GM21576 (cell line): ENCODE data around the gene PPP1R13B.
"Not testable (repeated sequence)": the region's sequence is repeated elsewhere in the genome, so short reads cannot be mapped to it uniquely, and the experiment has no call there.

Experiments
- ATAC-seq: cut with Tn5 transposase; IDR thresholded peaks from one replicate; pipeline ENCODE4 v1.9.1; 2021; ENCODE audit warnings: mild to moderate bottlenecking, moderate library complexity; ENCODE audit not compliant: unreplicated experiment

The PPP1R13B gene

DNA sequence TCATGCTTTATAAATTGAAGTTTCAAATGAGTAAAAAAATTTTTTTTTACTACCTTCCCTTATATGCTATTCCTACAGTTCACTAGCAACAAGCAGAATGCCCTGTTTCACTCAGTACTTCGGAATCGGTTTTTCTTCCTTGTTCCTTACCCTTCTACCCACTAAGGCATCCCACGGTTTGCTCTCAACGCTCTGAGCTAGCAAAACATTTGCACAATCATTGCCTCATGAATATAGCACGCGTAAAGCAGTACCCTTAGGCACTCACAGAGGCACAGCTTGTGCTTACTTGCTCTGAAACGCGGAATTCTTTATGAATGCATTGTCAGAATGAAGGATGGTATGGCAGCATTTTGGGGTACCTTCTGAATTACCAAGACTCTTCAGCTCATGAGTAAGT is 45.0 kb downstream of the PPP1R13B start:
- ATAC-seq: no peak

DNA sequence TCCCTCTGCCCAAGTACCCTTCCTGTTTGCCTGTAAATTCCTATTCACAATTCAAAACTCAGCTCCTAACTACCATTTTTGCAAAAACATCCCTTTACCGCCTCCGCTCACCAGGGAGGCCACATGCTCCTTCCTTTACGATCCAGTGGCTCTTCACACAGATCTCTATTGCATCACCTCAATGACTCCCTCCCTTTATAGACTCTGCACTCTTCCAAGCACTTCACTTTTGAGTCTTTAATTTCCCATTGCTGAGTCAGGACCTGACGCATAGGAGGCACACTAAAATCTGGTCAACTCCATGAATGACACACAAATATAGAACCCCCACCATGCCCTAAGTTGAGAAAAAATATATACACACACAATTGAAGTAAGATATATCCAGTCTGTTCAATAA is 45.9 kb downstream of the PPP1R13B start:
- ATAC-seq: no peak

- not testable (repeated sequence) for ATAC-seq
Measured at GRCh38 chr14:103793192-103793591, 54.2 kb downstream of the PPP1R13B start.

GRCh38 chr14:103788086-103788485 is 59.3 kb downstream of the PPP1R13B start:
- ATAC-seq: no peak

DNA sequence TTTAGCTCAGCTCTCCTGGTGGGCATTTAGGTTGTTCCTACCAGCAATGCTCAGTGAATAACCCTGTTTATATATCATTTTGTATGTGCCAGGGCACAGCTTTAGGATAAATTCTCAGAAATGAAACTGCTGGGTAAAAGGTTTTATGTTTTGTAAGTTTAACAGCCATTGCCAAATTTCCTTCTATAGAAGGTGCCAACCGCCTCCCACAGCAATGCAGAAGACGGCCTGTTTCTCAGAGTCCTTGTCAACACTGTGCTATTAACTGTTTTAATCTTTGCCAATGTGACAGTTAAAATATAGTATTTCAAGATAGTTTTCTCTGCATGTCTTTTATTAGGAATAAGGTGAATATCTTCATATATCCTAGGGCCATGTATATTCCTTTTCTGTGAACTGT is 65.0 kb downstream of the PPP1R13B start:
- ATAC-seq: no peak

DNA sequence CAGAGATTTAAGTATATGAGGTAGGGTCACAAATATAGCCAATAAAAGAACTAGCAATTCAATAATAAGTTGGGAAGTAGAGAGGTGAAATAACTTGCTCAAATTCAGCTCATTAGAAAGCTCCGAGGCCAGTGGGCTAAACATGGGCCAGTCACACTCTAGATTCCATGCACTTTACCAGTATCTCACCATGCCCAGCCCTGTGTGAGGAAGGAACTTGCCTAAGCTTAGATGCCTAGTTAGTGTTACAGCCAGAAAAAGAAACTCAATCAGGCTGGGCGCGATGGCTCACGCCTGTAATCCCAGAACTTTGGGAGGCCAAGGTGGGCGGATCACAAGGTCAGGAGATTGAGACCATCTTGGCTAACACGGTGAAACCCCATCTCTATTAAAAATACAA is 71.1 kb downstream of the PPP1R13B start:
- not testable (repeated sequence) for ATAC-seq

DNA sequence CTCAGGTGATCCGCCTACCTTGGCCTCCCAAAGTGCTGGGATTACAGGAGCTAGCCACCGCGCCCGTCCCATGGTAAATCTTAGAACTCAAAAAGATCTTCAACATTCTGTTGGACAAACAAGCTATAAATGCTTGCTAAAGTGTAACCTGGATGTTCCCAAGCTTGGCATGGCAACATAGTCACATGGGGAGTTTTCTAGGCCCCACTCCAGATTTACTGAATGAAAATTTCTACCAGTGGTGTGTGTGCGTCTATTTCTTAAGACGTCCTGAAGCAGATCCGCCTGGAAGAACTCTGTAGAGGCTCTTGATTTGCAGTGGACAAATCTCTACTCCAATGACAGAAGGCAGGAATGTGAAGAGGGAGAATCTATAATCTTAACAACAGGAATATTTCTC is 71.9 kb downstream of the PPP1R13B start:
- ATAC-seq: no peak

GRCh38 chr14:103773521-103773920 is 73.9 kb downstream of the PPP1R13B start:
- ATAC-seq: no peak

GRCh38 chr14:103772078-103772712 is 75.2 kb downstream of the PPP1R13B start:
- ATAC-seq: no peak

DNA sequence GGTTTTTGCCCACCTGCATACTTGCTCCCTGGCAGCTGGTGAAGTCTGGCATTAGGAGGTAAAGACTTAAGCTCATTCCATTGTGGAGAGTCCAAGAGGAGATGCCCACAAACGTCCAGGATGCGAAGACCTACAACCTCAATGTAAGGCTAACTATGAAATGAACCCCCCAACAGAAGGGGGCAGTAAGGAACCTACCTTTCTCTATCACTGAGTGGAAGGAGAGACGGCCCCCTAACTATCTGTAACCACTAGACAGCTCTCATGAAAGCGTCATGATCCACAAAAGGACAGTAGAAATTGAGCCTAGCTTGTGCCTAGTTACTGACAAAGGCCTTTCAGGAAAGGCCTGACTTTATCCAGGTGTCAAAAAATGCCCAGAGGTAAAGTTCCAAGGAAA is 76.5 kb downstream of the PPP1R13B start:
- ATAC-seq: no peak

DNA sequence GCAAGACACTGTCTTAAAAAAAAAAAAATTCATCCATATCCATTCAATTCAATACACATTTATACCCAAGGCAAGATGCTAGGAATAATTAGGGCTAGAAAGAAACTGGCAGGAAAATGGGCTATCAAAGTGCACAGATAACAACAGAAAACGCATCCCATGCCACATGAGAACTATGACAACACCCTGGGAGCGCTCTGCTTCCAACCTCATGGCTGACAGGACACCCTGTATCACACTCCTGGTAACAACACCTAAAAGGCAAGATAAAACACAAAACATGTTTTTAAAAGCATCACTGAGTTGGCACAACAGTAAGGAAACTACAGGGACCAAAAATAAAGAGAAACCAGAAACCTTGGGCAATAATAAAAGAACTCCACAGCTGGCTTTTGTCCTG is 76.9 kb downstream of the PPP1R13B start:
- no peak for ATAC-seq

DNA sequence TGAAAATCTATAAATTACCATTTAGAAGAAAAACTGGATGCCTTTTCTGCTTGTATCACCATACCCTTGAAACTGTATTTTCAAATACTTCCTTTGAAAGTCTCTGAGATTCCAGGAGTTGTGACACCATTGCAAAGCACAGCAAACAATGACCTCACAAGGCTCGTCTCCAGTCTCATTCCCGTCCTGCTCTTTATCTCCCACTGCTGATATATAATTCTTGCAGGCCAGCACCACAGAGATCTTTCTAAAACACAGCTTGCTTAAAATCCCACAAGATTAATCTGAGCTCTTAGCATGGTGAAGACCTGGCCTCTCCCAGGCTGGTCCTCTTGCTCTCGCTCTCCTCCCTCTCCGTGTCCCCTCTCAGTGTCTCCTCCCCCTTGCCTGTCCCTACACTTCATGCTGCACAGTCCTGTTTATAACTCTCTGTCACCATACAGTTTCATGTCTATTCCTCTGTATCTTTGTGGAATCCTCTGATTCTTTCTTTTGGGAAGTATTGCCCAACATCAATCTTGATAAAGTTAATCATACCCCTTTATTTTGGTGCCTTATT is 80.0 kb downstream of the PPP1R13B start:
- ATAC-seq: no peak

DNA sequence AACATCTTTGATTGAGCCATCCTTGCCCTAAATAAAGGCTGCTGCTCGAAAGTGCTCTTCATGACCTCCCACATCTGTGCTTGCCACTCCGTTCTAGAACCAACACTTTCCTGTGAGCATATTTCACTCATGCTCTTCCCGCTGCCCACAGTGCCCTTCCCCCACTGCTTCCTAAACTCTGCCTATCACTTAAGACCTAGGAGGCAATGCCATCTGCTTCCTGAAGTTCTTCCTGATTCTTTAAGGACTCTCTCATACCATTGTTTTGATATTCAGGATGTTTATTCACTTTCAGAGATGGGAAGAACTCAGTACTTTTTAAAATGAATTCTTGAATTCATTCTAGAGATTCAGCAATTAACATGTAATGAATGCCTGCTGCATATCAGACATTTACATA is 81.8 kb downstream of the PPP1R13B start:
- ATAC-seq: no peak

DNA sequence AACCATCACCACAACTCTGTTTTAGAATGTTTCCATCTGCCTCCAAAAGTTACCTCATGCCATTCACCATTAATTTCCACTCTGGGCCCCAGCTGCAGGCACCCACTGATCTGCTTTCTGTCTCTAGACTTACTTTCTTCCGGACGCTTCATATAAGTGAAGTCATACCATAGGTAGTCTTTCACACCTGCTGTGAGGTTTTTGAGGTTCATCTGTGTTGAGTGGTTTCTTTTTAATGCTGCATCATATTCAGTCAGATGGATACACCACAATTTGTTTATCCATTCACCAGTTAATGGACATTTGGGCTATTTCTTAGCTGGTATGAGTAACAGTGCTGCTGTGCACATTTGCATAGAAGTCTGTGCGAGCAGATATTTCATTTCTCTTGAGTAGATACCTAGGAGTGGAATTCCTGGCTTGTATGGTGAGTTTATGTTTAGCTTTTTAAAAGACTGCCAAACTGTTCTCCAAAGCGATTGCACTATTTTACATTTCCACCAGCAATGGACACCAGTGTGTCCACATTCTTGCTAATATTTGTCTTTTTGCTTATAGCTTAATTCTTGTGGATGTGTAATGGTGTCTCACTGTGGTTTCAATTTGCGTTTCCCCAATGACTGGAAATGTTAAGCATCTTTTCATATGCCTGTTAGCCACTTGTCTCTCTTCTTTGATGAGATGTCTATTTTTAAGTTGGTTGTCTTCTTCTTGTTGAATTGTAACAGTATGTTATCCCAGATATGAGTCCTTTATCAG is 83.5 kb downstream of the PPP1R13B start:
- ATAC-seq: peak; percentile 71

DNA sequence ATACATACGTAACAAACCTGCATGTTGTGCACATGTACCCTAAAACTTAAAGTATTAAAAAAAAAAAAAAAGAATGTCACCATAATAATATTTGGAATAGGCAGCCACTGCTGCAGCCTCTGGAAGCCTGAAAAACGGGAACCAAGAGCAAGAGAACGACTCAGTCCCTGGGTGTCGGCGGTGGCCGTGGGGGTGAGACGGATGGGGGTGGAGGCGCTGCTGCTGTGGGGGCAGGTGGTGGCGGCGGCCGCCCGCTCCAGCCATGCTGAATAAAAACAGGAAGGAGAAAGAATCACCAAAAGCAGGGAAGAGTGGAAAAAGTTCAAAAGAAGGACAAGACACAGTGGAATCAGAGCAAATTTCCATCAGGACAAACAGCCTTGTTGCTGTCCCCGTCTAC is 84.8 kb downstream of the PPP1R13B start:
- no peak for ATAC-seq

- ATAC-seq: no peak
Measured at GRCh38 chr14:103762036-103762435, 85.3 kb downstream of the PPP1R13B start.

DNA sequence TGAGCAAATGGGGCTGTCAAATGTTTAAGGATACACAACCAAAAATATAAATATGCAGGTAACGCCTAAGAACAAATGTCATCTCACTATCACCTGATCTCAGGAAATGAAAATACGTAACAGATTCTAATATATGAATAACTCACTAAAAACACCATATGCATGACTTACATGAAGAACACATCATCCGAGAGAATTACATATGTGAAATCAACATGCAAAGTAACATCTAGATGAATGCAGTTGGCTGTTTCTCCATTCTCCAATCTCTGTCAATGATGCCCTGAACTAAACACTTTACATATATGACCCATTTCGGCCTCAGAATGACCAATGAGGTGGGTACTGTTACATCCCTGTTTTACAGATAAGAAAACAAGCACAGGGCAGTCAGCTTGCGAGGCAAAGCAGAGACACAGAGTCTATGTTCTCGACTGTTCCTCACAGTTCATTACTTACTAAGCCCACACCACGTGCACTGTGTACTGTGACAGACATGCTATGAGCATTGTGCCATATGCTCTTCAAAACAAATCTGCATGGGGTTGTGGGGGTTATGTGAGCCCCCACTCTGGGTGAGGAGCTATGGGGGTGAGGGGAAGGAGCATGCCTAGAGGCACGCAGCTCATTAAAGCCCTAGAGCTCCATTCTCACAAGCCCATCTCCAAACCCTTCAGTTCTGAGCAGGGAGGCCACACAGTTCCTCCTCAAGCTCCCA is 89.2 kb downstream of the PPP1R13B start:
- no peak for ATAC-seq

DNA sequence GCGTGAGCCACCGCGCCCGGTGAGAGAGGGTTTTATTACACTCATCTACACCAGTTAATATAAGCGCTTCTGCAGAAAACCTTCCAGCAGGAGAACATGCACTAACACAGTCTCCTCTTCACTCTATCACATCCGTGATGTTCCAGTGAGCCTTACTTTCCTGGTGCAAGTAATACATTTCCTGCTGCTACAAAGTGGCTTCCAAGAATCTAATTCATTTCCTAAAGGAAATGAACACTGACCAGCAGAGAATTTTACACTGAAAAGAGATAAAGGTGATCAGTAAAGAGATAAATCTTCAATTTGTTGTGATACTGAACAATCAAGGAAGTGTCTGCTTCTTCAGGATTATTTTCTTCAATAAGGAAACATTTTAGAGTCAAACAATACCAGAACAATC is 92.3 kb downstream of the PPP1R13B start:
- ATAC-seq: no peak

DNA sequence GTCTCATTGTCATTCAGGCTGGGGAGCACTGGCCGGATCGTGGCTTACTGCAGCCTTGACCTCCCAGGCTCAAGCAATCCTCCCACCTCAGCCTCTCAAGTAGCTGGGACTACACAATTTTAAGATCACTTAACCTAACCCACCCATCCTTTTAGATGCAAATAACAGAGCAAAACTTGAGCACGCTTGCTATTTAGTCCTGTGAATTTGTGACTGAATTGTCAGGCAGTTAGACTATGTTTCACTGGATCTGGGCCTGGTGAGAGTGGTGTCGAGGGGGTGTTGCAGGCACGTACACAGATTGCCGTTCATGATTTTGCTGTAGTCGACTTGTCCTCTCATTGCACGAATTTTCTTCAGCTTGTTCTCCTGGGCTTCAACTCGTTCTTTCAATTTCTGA is 93.6 kb downstream of the PPP1R13B start:
- no peak for ATAC-seq

GRCh38 chr14:103749860-103750259 is 97.5 kb downstream of the PPP1R13B start:
- no peak for ATAC-seq

- no peak for ATAC-seq
Measured at GRCh38 chr14:103749452-103749851, 97.9 kb downstream of the PPP1R13B start.

DNA sequence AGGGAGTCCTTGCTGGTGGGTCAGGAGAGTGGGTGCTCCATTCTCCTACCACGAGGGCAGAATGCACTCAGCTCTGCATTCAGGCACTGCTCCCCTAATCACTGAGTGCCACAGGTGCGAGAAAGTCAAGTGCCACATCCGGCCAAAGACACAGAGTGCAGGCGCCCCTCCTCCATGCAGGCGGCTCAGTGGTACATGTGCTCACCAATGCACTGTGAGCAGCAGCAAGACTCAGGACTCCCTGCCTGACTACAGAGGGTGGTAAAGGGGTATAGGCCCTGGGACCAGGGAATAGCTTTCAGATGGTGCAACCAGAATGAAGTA is 98.9 kb downstream of the PPP1R13B start:
- no peak for ATAC-seq
